Stimulated activated CD8-positive, alpha-beta memory T cell treated with anti-CD3 and anti-CD28 coated beads, Interleukin-7, amount 100 ng/mL, for 48 hours (primary cell): Measurements from ENCODE around the gene TTLL5.

ENCODE experiments used
- DNase-seq, 2 donors: peaks; one replicate each; pipeline ENCODE4 v3.0.0-alpha.2; 2020; ENCODE audit warnings: low read depth in 1 of 2; ENCODE audit errors: extremely low read depth in 1 of 2

Gene TTLL5

GRCh38 chr14:75946785-75947184 is 285.7 kb downstream of the TTLL5 start:
- no peak for DNase-seq

- no peak for DNase-seq
Measured at GRCh38 chr14:75952489-75952888, 291.4 kb downstream of the TTLL5 start.

- DNase-seq = no peak
Measured at GRCh38 chr14:75959031-75959430, 298.0 kb downstream of the TTLL5 start.

- DNase-seq = no peak
Measured at GRCh38 chr14:75960231-75960630, 299.2 kb downstream of the TTLL5 start.

GRCh38 chr14:75961662-75962061 is 300.6 kb downstream of the TTLL5 start:
- no peak for DNase-seq

GRCh38 chr14:75967866-75968265 is 306.8 kb downstream of the TTLL5 start:
- no peak for DNase-seq

GRCh38 chr14:75968456-75968855 is 307.4 kb downstream of the TTLL5 start:
- no peak for DNase-seq

- no peak for DNase-seq
Measured at GRCh38 chr14:75969126-75969525, 308.1 kb downstream of the TTLL5 start.

- no peak for DNase-seq
Measured at GRCh38 chr14:75969891-75970290, 308.8 kb downstream of the TTLL5 start.

GRCh38 chr14:75970989-75971388 is 309.9 kb downstream of the TTLL5 start:
- DNase-seq = no peak

GRCh38 chr14:75971509-75971908 is 310.5 kb downstream of the TTLL5 start:
- DNase-seq = no peak

GRCh38 chr14:75972801-75973421 is 311.9 kb downstream of the TTLL5 start:
- DNase-seq = no peak

GRCh38 chr14:75976826-75977581 is 316.0 kb downstream of the TTLL5 start:
- DNase-seq = no peak

GRCh38 chr14:75977582-75977943 is 316.5 kb downstream of the TTLL5 start:
- DNase-seq = no peak

- no peak for DNase-seq
Measured at GRCh38 chr14:75978249-75978731, 317.2 kb downstream of the TTLL5 start.

GRCh38 chr14:75979071-75979571 is 318.1 kb downstream of the TTLL5 start:
- no peak for DNase-seq

- no peak for DNase-seq
Measured at GRCh38 chr14:75979648-75980565, 318.9 kb downstream of the TTLL5 start.

- DNase-seq = no peak
Measured at GRCh38 chr14:75980856-75981255, 319.8 kb downstream of the TTLL5 start.

GRCh38 chr14:75981426-75982265 is 320.6 kb downstream of the TTLL5 start, which contains the start of gene TGFB3:
Gene TGFB3, minus strand, starts transcription at chr14:75981995. Its CDS starts 1,102 bp downstream, at chr14:75980893.
- DNase-seq = peak in 1 of 2 donors; percentile 25
